H1 (cell line): ENCODE results near the gene ZRANB1. TPM values are rescaled to one million over a fixed set of nuclear protein-coding genes. Genes with fewer than 3 reads are reported as not detected.

ENCODE experiments used
- CTCF ChIA-PET: fragments of 300-600 bp; sonication (Branson Sonifier 250); formaldehyde crosslinking; loops from one replicate; lab custom pipeline; 2021; ENCODE audit not compliant: partially characterized antibody; lab: Charles Lee
- POLR2A ChIA-PET: fragments of 300-600 bp; sonication (Branson Sonifier 250); formaldehyde crosslinking; loops from one replicate; lab custom pipeline; 2021; ENCODE audit warnings: inconsistent platforms; ENCODE audit not compliant: partially characterized antibody; lab: Charles Lee
- DNase-seq, 2 experiments: peaks; one replicate each; pipeline versions ENCODE4 v3.0.0 to v3.0.0-alpha.2; 2010 to 2022; ENCODE audit warnings: low spot score in 2 of 2, low read depth in 1 of 2, mixed read lengths in 1 of 2
- FAIRE-seq: peaks from 2 replicates; lab custom pipeline; 2011; peaks lifted over from hg19 to GRCh38; lab: Jason Lieb, UNC
- H2AFZ ChIP-seq: 2 replicates; pipeline ENCODE4 v1.8.1; 2012; ENCODE audit warnings: low read length, inconsistent platforms
- H2AK5ac ChIP-seq: 2 replicates; pipeline ENCODE4 v1.6.1; 2013; ENCODE audit warnings: low read depth, low read length
- H2BK120ac ChIP-seq: replicated peaks from 2 replicates; pipeline ENCODE3; 2013; ENCODE audit warnings: low read depth, low read length, inconsistent platforms
- H2BK12ac ChIP-seq: 2 replicates; pipeline ENCODE4 v1.6.1; 2013; ENCODE audit warnings: low read depth, low read length
- H2BK15ac ChIP-seq: 2 replicates; pipeline ENCODE4 v1.6.1; 2013; ENCODE audit warnings: low read length
- H2BK20ac ChIP-seq: 2 replicates; pipeline ENCODE4 v1.6.1; 2013; ENCODE audit warnings: low read length
- H2BK5ac ChIP-seq: 2 replicates; pipeline ENCODE4 v1.6.1; 2013; ENCODE audit warnings: low read depth, low read length
- H3K14ac ChIP-seq: 2 replicates; pipeline ENCODE4 v1.6.1; 2013; ENCODE audit warnings: inconsistent platforms; ENCODE audit not compliant: insufficient read length
- H3K18ac ChIP-seq: 2 replicates; pipeline ENCODE4 v1.6.1; 2013; ENCODE audit warnings: low read length; ENCODE audit errors: extremely low read depth
- H3K23ac ChIP-seq: 2 replicates; pipeline ENCODE4 v1.6.1; 2013; ENCODE audit warnings: inconsistent platforms; ENCODE audit not compliant: insufficient read length
- H3K23me2 ChIP-seq: 2 replicates; pipeline ENCODE4 v1.6.1; 2013; ENCODE audit warnings: low read depth, low read length
- H3K27ac ChIP-seq: 2 replicates; pipeline ENCODE4 v1.6.1; 2011; ENCODE audit warnings: low read depth, low read length, inconsistent platforms
- H3K27me3 ChIP-seq, 4 experiments: replicated peaks in 1 of 4; 1 replicate in 1 of 4; 2 replicates in 3 of 4; pipeline versions ENCODE4 v1.6.1 to v1.8.1; 2011 to 2013; ENCODE audit warnings: low read length in 3 of 4, mild to moderate bottlenecking in 3 of 4, inconsistent platforms in 2 of 4, mixed read lengths in 2 of 4, moderate library complexity in 1 of 4; ENCODE audit not compliant: control insufficient read depth in 3 of 4, insufficient read depth in 3 of 4; ENCODE audit errors: extremely low read depth in 1 of 4
- H3K36me3 ChIP-seq, 4 experiments: 2 replicates each; pipeline versions ENCODE4 v1.6.1 to v1.8.1; 2011 to 2013; ENCODE audit warnings: mild to moderate bottlenecking in 4 of 4, low read length in 3 of 4, moderate library complexity in 2 of 4, control low read depth in 1 of 4, inconsistent platforms in 1 of 4; ENCODE audit not compliant: insufficient read depth in 4 of 4, control insufficient read depth in 2 of 4
- H3K4ac ChIP-seq: replicated peaks from 2 replicates; pipeline ENCODE3; 2013; ENCODE audit warnings: low read length, low read depth, mixed read lengths, inconsistent platforms; ENCODE audit not compliant: insufficient read length
- H3K4me1 ChIP-seq, 4 experiments: replicated peaks in 1 of 4; 1 replicate in 1 of 4; 2 replicates in 3 of 4; pipeline versions ENCODE4 v1.6.1 to v1.8.1; 2011 to 2013; ENCODE audit warnings: low read length in 3 of 4, inconsistent platforms in 2 of 4, mixed read lengths in 1 of 4; ENCODE audit not compliant: insufficient read depth in 4 of 4, control insufficient read depth in 3 of 4
- H3K4me2 ChIP-seq, 2 experiments: 2 replicates each; pipeline versions ENCODE4 v1.6.1 to v1.8.1; 2011 to 2013; ENCODE audit warnings: low read depth in 2 of 2, low read length in 2 of 2, control low read depth in 1 of 2, inconsistent platforms in 1 of 2, mild to moderate bottlenecking in 1 of 2; ENCODE audit not compliant: insufficient read depth in 1 of 2
- H3K4me3 ChIP-seq, 4 experiments: fragments of 200-600, 300-600 bp in 1 of 4; sonication (generic), shearing (Covaris generic), sonication (Bioruptor Twin) in 1 of 4; 2 replicates each; pipeline versions ENCODE4 v1.5.1 to v1.8.1; 2011 to 2016; ENCODE audit warnings: low read length in 4 of 4, low read depth in 3 of 4, control low read depth in 2 of 4, inconsistent platforms in 2 of 4, mild to moderate bottlenecking in 2 of 4, mixed read lengths in 1 of 4, moderate library complexity in 1 of 4; ENCODE audit not compliant: insufficient read depth in 2 of 4; ENCODE audit errors: extremely low read depth in 1 of 4
- H3K56ac ChIP-seq: replicated peaks from 2 replicates; pipeline ENCODE3; 2013; ENCODE audit warnings: low read depth, mild to moderate bottlenecking, mixed read lengths, low read length, inconsistent platforms; ENCODE audit not compliant: insufficient read length
- H3K79me1 ChIP-seq: 2 replicates; pipeline ENCODE4 v1.6.1; 2013; ENCODE audit warnings: low read depth, low read length, control low read depth
- H3K79me2 ChIP-seq, 2 experiments: 2 replicates each; pipeline versions ENCODE4 v1.6.1 to v1.8.1; 2012 to 2013; ENCODE audit warnings: low read length in 2 of 2, mild to moderate bottlenecking in 2 of 2, inconsistent platforms in 1 of 2; ENCODE audit not compliant: insufficient read depth in 2 of 2, control insufficient read depth in 1 of 2
- H3K9ac ChIP-seq, 4 experiments: replicated peaks in 1 of 4; 1 replicate in 1 of 4; 2 replicates in 3 of 4; pipeline versions ENCODE4 v1.6.1 to v1.8.1; 2011 to 2013; ENCODE audit warnings: low read depth in 3 of 4, low read length in 3 of 4, control low read depth in 2 of 4, mild to moderate bottlenecking in 2 of 4, moderate library complexity in 2 of 4, inconsistent platforms in 1 of 4; ENCODE audit errors: extremely low read depth in 1 of 4
- H3K9me3 ChIP-seq, 2 experiments: 2 replicates each; pipeline versions ENCODE4 v1.6.1 to v1.8.1; 2012 to 2013; ENCODE audit warnings: mild to moderate bottlenecking in 2 of 2, moderate library complexity in 2 of 2, control low read depth in 1 of 2, inconsistent platforms in 1 of 2, low read depth in 1 of 2, low read length in 1 of 2, mixed read lengths in 1 of 2; ENCODE audit not compliant: insufficient read depth in 2 of 2
- H4K20me1 ChIP-seq, 2 experiments: replicated peaks in 1 of 2; 2 replicates each; pipeline versions ENCODE3 to v1.8.1; 2011 to 2013; ENCODE audit warnings: inconsistent platforms in 2 of 2, low read length in 2 of 2, mild to moderate bottlenecking in 1 of 2; ENCODE audit not compliant: insufficient read depth in 2 of 2, control insufficient read depth in 1 of 2
- H4K5ac ChIP-seq: 2 replicates; pipeline ENCODE4 v1.6.1; 2013; ENCODE audit warnings: low read length, low read depth, mixed read lengths, inconsistent platforms; ENCODE audit not compliant: insufficient read length
- H4K8ac ChIP-seq: 2 replicates; pipeline ENCODE4 v1.8.0; 2013; ENCODE audit warnings: mild to moderate bottlenecking, moderate library complexity, low read length, inconsistent platforms; ENCODE audit not compliant: insufficient read depth; ENCODE audit errors: extremely low read depth
- H4K91ac ChIP-seq: replicated peaks from 2 replicates; pipeline ENCODE3; 2013; ENCODE audit warnings: low read length, mixed read lengths, inconsistent platforms; ENCODE audit not compliant: insufficient read length
- CHD1 ChIP-seq: IDR thresholded peaks from 2 replicates; pipeline ENCODE4 v1.6.1; 2012; ENCODE audit warnings: low read depth, low read length, improper control_type of control experiment
- HDAC2 ChIP-seq, 2 experiments: fragments of 300-600 bp in 1 of 2; sonication (generic) in 1 of 2; IDR thresholded peaks; 2 replicates each; pipeline ENCODE4 v1.6.1; 2011 to 2012; ENCODE audit warnings: low read depth in 2 of 2, low read length in 2 of 2, mild to moderate bottlenecking in 2 of 2, moderate library complexity in 2 of 2, borderline replicate concordance in 1 of 2, inconsistent platforms in 1 of 2
- KDM4A ChIP-seq: IDR thresholded peaks from one replicate; pipeline ENCODE4 v1.7.1; 2012; ENCODE audit warnings: low read depth, mild to moderate bottlenecking, moderate library complexity, low read length, inconsistent platforms; ENCODE audit not compliant: severe bottlenecking
- MAFK ChIP-seq: IDR thresholded peaks from 2 replicates; pipeline ENCODE4 v1.6.1; 2012; ENCODE audit warnings: low read depth, mild to moderate bottlenecking, improper control_type of control experiment, low read length
- POLR2AphosphoS5 ChIP-seq: IDR thresholded peaks from 2 replicates; pipeline ENCODE4 v1.6.1; 2011; ENCODE audit warnings: low read depth, low read length
- RFX5 ChIP-seq: IDR thresholded peaks from 2 replicates; pipeline ENCODE4 v1.6.1; 2011; ENCODE audit warnings: low read depth, low read length, improper control_type of control experiment, borderline replicate concordance
- RXRA ChIP-seq: IDR thresholded peaks from 2 replicates; pipeline ENCODE4 v1.6.1; 2011; ENCODE audit warnings: low read depth, mild to moderate bottlenecking, low read length, moderate library complexity; ENCODE audit not compliant: insufficient read depth
- SIN3A ChIP-seq, 2 experiments: IDR thresholded peaks in 1 of 2; conservative IDR thresholded peaks in 1 of 2; 2 replicates each; pipeline ENCODE4 v1.6.1; 2011 to 2012; ENCODE audit warnings: low read length in 2 of 2, improper control_type of control experiment in 1 of 2, low read depth in 1 of 2, mild to moderate bottlenecking in 1 of 2
- TAF1 ChIP-seq: IDR thresholded peaks from 2 replicates; pipeline ENCODE4 v1.6.1; 2011; ENCODE audit warnings: mild to moderate bottlenecking, low read depth, low read length
- WGBS, 2 experiments: shearing (Covaris generic) in 1 of 2; methylation state at CpG; one replicate each; pipeline versions ENCODE4 v1.1.6 to v1.1.7; 2013 to 2015; ENCODE audit warnings: low lambda C conversion rate in 2 of 2, mixed read lengths in 2 of 2, inconsistent platforms in 1 of 2, low coverage in 1 of 2, missing lambda C conversion rate in 1 of 2; ENCODE audit not compliant: insufficient replicate concordance in 2 of 2, insufficient coverage in 1 of 2, insufficient read length in 1 of 2; ENCODE audit errors: extremely low coverage in 1 of 2, missing lambda C conversion rate in 1 of 2; 5-methylcytosine and 5-hydroxymethylcytosine counted together
- polyA plus RNA-seq, 7 experiments: library from polyadenylated mRNA; depleted of rRNA in 3 of 7; stranded (reverse) in 5 of 7; unstranded in 2 of 7; fragments of >200 nt in 5 of 7; fragments of 200-250 nt in 2 of 7; gene quantifications; 1 replicate in 5 of 7; 2 replicates in 1 of 7; 4 replicates in 1 of 7; pipeline versions ENCODE4 v1.2.1 to v1.2.3, GENCODE V29; 2011 to 2013; ENCODE audit warnings: missing spikeins in 2 of 7, mixed read lengths in 2 of 7
- total RNA-seq: library from RNA; stranded (reverse); fragmentation: NEBNext Ultra II Directional; extraction: Animal tissue kit (Norgen Biotek cat#: 25700); gene quantifications from 2 replicates; pipeline ENCODE4 v1.2.1, GENCODE V29; 2021
- TF ChIP-seq, protein P1 (sequence below): IDR thresholded peaks from 2 replicates; pipeline ENCODE4 v1.6.1; 2012; ENCODE audit warnings: inconsistent platforms

ZRANB1 gene
- total and polyA plus RNA-seq, 2 of the 8 experiments (the other 6 are each of a cell fraction or from before 2014, with no cell fraction given) = 6.1 to 19.9 TPM

GRCh38 chr10:124939290-124939689, 2.6 kb upstream of the ZRANB1 start:
- Histone ChIP-seq H3K79me1 (peaks cover 13% of the 10 kb centered on the region; the same call in 1 of the 2 replicates), H3K18ac (no peak overlapping the region), H3K4me1 (peaks cover 0 to 13% (median 9%) of the 10 kb centered on the region in 4 experiments; a peak in 3 of 7 replicates), H2BK12ac (no peak overlapping the region), H3K4me3 (no peak overlapping the region), H3K27ac (no peak overlapping the region), H4K91ac (no peak overlapping the region), H3K4me2 (no peak overlapping the region), H2AK5ac (no peak overlapping the region), H4K20me1 (peaks cover 6 to 10% of the 10 kb centered on the region in 2 experiments), H3K23ac (no peak overlapping the region), H4K5ac (no peak overlapping the region), H3K36me3 (peaks cover 0 to 8% (median 2%) of the 10 kb centered on the region in 4 experiments; a peak in 2 of 8 replicates), H3K27me3 (no peaks in the 10 kb centered on the region), H3K9me3 (no peaks in the 10 kb centered on the region), H2BK15ac (no peak overlapping the region), H2BK120ac (no peak overlapping the region), H2BK20ac (no peak overlapping the region), H3K4ac (no peak overlapping the region), H3K79me2 (peaks cover 15 to 98% of the 10 kb centered on the region in 2 experiments), H2AFZ (no peak overlapping the region), H4K8ac (no peak overlapping the region), H2BK5ac (no peak overlapping the region), H3K9ac (no peak overlapping the region), H3K14ac (no peak overlapping the region), H3K23me2 (no peaks in the 10 kb centered on the region), H3K56ac (no peak overlapping the region)
- ChIA-PET POLR2A (interaction anchor here (2.8 kb wide), 1 partner anchor 20 kb away, joined by 8 read pairs; no protein-coding TSS in a partner anchor), CTCF (interaction anchor here (1.5 kb wide), 1 partner anchor 52 kb away, joined by 3 read pairs; no protein-coding TSS in a partner anchor)
- 100% methylated on average over 1 of the region's 1 CpG; no CpG with 5 or more reads in 1 of the 2 experiments for WGBS, 2 experiments
- FAIRE-seq (no peak), DNase-seq (no peak)
- TF ChIP-seq, protein P1, sequence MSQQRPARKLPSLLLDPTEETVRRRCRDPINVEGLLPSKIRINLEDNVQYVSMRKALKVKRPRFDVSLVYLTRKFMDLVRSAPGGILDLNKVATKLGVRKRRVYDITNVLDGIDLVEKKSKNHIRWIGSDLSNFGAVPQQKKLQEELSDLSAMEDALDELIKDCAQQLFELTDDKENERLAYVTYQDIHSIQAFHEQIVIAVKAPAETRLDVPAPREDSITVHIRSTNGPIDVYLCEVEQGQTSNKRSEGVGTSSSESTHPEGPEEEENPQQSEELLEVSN = no peak
- TF ChIP-seq POLR2AphosphoS5 (no peak), MAFK (no peak), TAF1 (no peak), SIN3A (conservative IDR thresholded peaks at IDR 0.05 in 1 of 2, IDR thresholded peaks at IDR 0.05 in 1 of 2; ENCODE audit: low read depth in 1 of 2, low read length in 2 of 2) (no peak), RFX5 (no peak), HDAC2 (IDR thresholded peaks at IDR 0.05; ENCODE audit: borderline replicate concordance in 1 of 2, low read depth in 2 of 2, low read length in 2 of 2) (no peak), KDM4A (no peak), RXRA (no peak), CHD1 (no peak)
